HEK293 (cell line): ENCODE results near the gene TDRD9.

Experiments
- CTCF ChIP-seq: fragments of 450-650 bp; formaldehyde crosslinking; IDR thresholded peaks from 2 replicates; pipeline ENCODE4 v1.5.1; 2016; ENCODE audit warnings: missing biosample characterization, missing genetic modification characterization
- SP2 ChIP-seq: fragments of 450-650 bp; formaldehyde crosslinking; IDR thresholded peaks from 2 replicates; pipeline ENCODE4 v1.5.1; 2016; ENCODE audit warnings: missing biosample characterization, missing genetic modification characterization
- ZFP37 ChIP-seq: fragments of 450-650 bp; formaldehyde crosslinking; IDR thresholded peaks from 2 replicates; pipeline ENCODE4 v1.5.1; 2016; ENCODE audit warnings: missing biosample characterization, missing genetic modification characterization
- ZSCAN30 ChIP-seq: fragments of 450-650 bp; IDR thresholded peaks from 2 replicates; pipeline ENCODE4 v1.5.1; 2018; ENCODE audit warnings: missing biosample characterization, mild to moderate bottlenecking, missing genetic modification characterization, moderate library complexity
- TF ChIP-seq, protein P1 (sequence below): fragments of 450-650 bp; formaldehyde crosslinking; IDR thresholded peaks from 2 replicates; pipeline ENCODE4 v1.5.1; 2016; ENCODE audit warnings: missing biosample characterization, missing genetic modification characterization

- TF ChIP-seq CTCF (tag by site-specific recombination) (no peak), ZFP37 (tag by site-specific recombination) (no peak), ZSCAN30 (tag by site-specific recombination) (no peak), SP2 (tag by site-specific recombination) (no peak)
- TF ChIP-seq, protein P1, sequence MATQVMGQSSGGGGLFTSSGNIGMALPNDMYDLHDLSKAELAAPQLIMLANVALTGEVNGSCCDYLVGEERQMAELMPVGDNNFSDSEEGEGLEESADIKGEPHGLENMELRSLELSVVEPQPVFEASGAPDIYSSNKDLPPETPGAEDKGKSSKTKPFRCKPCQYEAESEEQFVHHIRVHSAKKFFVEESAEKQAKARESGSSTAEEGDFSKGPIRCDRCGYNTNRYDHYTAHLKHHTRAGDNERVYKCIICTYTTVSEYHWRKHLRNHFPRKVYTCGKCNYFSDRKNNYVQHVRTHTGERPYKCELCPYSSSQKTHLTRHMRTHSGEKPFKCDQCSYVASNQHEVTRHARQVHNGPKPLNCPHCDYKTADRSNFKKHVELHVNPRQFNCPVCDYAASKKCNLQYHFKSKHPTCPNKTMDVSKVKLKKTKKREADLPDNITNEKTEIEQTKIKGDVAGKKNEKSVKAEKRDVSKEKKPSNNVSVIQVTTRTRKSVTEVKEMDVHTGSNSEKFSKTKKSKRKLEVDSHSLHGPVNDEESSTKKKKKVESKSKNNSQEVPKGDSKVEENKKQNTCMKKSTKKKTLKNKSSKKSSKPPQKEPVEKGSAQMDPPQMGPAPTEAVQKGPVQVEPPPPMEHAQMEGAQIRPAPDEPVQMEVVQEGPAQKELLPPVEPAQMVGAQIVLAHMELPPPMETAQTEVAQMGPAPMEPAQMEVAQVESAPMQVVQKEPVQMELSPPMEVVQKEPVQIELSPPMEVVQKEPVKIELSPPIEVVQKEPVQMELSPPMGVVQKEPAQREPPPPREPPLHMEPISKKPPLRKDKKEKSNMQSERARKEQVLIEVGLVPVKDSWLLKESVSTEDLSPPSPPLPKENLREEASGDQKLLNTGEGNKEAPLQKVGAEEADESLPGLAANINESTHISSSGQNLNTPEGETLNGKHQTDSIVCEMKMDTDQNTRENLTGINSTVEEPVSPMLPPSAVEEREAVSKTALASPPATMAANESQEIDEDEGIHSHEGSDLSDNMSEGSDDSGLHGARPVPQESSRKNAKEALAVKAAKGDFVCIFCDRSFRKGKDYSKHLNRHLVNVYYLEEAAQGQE = no peak
These were observed 108.8 kb downstream of the TDRD9 start for GRCh38 chr14:104037074-104037473.
